ENCODE measurements around the gene AP3M1. TPM values are rescaled to one million over a fixed set of nuclear protein-coding genes. Genes with fewer than 3 reads are reported as not detected.
A peak's percentile ranks its signal among the peaks of the same experiment; 100 is the strongest.
"Not testable (repeated sequence)": the region's sequence is repeated elsewhere in the genome, so short reads cannot be mapped to it uniquely, and the experiment has no call there.

Gene AP3M1
- total RNA-seq, 1 donor from 2014 or later = 30.8 TPM

DNA sequence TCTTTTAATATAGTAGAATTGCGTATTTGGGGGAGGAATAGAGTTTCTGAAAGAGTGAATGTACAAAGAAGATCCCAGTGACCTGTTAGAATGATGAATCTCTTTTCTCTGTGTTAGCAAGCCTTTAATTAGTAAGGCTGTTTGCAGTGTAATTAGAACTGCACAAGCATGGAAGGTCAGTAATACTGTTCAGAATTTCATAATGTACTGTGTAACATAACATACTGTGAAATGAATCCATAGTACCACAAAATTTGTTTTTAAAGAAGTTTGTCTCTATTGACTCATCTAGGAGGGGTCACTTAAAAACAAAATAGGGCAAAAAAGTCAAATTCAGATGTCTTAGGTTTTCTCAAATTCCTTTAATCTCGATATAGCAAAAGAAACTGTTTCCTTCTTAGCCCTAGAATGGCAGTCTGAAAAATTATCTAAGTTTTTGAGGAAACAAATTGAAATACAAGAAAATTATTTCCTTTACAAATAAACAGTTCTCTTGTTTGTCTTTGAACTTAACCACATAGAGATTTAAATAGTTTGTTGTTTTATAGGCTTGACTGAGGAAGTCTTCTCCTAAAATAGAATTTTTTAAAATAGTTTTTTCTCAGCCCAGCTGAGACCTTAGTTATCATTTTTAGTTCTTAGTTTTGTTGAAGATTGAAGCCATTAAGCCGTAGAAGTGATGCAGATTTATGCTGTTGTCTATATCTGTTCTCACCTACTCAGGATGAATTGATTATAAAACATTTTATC is 12.9 kb upstream of the AP3M1 start:
- no peak for DNase-seq (ENCODE audit: low spot score)

GRCh38 chr10:74160013-74160412 is 9.4 kb upstream of the AP3M1 start:
- DNase-seq (ENCODE audit: low spot score) = no peak

DNA sequence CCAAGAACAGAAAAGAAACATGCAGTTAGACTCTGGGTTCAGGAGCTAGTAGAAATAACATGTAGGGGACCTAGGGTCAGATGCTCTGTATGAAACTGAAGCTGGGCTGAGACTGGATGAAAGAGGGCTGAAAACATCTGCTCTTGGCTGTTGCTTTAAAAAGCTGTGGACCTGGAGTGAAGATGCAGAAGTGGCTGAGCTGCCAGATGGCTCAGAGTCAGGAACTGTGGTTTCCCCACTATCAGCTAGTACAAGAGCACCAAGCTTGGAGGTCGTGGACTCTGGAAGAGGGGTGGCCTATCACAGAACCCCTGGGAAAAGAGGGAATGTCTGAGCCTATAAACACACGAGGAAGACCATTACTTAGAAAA is 6.3 kb upstream of the AP3M1 start:
- DNase-seq (ENCODE audit: low spot score) = peak; percentile 55

- DNase-seq (ENCODE audit: low spot score) = no peak
These were observed 3.0 kb upstream of the AP3M1 start for GRCh38 chr10:74153676-74154075.

GRCh38 chr10:74153123-74153522 is 2.5 kb upstream of the AP3M1 start:
- DNase-seq (ENCODE audit: low spot score) = peak; percentile 38

- no peak for DNase-seq (ENCODE audit: low spot score)
These were observed 1.5 kb upstream of the AP3M1 start for GRCh38 chr10:74151879-74152722.

DNA sequence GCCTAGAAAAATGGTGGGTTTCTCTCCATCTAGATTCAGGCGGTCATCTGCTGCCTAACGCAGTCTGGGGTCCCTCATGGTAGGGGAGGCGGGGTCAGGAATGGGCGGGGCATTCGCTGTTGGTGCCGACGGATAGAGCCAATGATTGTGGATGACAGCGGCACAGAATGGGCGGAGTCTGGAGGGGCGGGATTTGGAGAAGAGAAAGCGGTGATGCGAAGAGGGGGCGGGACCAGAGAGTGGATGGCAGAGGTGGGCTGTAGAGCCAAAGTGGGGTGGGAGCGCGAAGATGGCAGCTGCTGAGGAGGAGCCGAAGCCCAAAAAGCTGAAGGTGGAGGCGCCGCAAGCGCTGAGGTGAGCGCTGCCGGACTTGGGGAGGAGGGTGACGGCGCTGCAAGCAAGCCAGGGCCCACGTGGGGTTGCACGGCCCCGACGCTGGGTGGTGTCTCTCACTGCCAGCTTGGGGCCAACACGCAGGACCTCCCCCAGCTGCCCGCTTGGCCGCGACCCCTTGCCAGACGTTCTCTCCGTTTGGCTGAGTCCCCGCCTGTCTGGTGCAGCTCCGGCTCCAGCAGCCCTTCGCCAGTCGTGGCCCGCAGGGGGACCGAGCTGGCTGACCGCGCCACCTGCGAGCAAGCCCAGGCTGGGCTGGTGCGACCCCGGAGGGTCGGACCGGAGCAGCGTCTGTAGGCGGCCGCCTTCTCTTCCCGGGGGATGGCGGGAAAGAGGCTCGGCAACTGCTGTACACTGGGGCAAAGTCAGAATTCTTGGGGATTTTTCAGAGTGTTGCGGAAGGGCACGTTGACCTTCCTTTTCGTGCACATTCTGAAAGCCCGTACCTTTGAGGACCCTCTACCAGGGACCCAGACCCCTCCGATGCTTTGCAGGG is 606 bp upstream of the AP3M1 start, which contains the start of gene ADK:
Gene ADK (plus strand): TSS at position 232 of the 889 bp plus-strand sequence. CDS start 58 bp downstream, at position 290.
- DNase-seq (ENCODE audit: low spot score) = peak; percentile 100

GRCh38 chr10:74146980-74147379 is 3.6 kb downstream of the AP3M1 start:
- not testable (repeated sequence) for DNase-seq (ENCODE audit: low spot score)

DNA sequence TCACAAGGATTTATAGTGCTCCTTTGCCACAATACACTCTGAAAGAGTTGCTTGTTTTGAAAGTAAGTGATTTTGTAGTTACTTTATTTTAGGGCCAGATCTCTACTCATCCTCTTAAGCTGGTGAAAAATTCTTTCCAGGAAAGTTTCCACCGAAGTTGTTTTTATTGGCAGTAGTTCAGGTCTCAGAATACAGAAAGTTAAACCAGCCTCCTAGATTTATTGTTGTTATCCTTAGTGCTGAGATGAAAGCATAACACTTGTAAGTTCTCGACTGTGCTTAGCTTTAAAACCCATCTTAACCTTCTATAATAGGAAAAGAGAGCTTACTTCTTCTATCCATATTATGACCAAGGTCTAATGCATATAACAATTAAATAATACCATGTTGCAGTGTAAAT is 5.5 kb downstream of the AP3M1 start:
- peak; percentile 97 for DNase-seq (ENCODE audit: low spot score)

DNA sequence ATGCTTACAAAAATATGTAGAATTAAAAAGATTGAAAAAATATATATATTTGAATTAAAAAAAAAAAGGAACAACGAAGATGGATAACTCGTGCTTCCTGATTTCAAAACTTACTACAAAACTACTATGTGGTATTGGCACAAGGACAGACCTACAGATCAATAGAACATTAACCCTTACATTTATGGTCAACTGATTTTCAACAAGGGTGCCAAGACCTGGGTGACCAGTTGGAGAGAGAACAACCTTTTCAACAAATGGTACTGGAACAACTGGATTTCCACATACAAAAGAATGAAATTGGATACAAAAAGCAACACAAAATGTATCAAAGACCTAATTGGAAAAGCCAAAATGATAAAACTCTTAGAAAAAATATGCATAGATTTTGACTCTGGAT is 10.1 kb downstream of the AP3M1 start:
- DNase-seq (ENCODE audit: low spot score) = no peak

DNA sequence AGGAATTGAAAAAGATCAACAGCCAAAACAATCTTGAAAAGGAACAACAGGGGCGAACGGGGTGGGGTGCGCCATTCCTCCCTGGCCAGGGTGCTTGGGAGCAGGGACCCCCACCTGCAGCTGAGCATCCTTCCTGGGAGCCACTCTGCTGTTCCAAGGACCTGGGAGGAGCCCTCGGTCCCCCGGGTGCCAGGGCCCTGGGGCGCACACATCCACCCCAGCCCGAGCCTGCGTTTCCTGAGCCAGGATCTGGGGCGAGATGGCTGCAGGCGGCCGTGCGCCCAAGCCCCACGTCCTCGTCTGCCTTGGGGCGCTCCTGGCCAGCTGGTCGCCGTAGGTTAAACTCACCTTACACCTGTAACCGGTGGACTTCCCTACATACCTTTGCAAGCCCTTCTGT is 10.6 kb downstream of the AP3M1 start:
- DNase-seq (ENCODE audit: low spot score) = no peak

GRCh38 chr10:74138596-74138995 is 12.0 kb downstream of the AP3M1 start:
- not testable (repeated sequence) for DNase-seq (ENCODE audit: low spot score)

DNA sequence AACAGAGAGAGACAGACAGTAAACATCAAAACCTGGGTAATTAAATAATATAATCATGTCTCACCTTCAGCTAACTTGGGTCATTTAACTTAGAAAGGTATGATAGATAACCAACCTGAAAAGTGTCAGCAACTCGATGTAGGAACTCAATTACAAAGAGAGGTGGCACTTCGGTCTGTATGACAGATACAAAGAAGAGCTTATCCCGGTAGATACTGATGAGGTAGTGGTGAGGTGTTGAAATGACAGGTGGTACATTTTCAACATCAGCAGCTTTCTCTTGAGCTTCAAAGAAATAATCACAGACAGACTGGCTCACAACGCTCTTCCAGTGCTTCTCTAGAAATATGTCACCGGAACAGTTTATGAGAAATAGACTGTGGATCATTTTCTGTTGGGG is 12.6 kb downstream of the AP3M1 start:
- no peak for DNase-seq (ENCODE audit: low spot score)

DNA sequence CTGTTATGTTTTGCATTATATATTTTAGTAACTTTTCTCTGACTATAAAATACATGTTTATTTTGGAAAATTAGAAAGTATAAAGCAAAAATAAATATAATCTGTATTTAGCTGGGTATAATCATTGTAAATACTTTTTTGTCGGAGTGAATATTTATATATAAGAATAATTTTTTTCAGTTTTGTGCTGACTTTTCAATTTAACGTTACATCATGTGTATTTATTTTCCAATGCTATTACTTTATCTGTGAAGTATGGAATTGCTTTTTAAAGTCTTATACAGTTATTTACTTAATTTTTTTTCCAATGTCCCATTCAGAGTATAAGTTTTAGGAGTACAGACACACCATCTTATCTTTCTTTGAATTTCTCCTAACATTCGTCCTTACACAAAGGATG is 15.2 kb downstream of the AP3M1 start:
- DNase-seq (ENCODE audit: low spot score) = no peak

DNA sequence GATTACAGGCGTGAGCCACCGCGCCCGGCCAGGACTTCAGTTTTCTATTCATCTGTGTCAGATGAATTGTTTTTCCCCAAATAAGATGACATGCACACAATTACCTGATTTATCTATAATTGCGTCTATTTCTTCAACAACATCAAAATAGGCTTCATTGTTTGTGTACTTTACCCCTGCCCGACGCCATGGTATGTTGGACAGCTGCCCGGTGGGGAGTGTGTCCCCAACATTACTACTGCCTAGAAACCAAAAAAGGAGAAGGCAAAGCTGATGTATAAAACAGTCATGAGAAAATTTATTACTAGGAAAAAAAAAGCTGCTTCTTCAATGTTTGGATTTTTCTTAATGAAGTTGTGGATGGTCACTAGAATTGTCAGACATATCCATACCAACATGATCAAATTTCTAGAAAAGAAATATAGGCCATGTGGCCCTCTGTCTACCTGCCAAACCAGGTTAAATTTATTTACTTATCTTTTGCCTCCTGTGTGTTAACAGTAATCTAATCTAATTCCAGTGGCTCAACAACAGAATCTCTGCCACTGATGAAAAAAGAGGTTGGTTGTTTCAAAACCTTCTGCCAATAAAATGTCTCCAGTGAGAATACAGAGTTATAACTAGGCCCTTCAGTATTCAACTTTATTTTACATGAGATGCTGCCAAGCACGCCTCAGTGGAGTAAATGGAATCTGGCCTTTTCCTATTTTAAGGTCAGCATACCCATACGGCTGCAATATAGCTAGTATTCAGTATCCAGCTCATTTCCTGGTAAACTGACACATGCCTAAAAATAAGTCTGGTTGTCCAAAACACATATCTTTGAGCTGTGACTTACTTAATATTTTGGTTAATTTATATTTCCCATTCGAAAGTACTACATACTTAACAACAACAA is 16.5 kb downstream of the AP3M1 start:
- DNase-seq (ENCODE audit: low spot score) = no peak

DNA sequence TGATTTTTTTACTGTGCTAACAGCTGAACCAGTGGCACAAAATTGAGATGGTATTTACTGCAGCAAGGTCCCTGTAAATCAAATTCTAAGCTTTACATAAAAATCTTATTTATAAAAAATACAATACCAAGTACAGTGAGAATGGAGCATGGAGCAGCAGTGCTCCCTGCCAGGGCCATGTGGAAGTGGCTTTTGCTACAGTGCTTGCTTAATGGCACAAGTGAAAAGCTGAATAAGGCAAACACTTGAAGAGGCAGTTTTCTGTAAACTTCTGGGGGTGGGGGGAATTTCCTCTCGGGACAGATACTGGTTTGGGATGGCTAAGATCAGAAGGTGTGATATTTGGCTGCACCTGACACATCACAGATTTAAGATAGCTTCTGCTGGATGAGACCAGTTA is 27.5 kb downstream of the AP3M1 start:
- no peak for DNase-seq (ENCODE audit: low spot score)

DNA sequence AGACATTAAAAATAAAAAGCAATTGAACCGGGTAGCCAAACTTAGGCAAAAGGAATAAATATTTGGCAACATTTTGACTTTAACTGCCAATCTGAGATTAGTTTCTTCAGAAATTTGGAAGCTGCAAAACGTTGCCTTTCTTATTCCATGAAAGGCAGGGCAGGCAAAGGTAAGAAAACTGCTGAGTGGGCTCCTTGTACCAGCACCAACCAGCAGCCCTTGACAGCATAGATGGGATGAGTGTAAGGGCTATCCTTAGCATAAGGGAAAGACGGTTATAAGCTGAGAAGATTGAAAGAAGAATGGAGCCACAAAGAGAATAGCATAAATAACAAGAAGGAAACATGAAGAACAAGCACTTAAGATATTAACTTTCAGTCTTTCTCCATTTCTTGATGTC is 28.6 kb downstream of the AP3M1 start:
- DNase-seq (ENCODE audit: low spot score) = no peak

DNA sequence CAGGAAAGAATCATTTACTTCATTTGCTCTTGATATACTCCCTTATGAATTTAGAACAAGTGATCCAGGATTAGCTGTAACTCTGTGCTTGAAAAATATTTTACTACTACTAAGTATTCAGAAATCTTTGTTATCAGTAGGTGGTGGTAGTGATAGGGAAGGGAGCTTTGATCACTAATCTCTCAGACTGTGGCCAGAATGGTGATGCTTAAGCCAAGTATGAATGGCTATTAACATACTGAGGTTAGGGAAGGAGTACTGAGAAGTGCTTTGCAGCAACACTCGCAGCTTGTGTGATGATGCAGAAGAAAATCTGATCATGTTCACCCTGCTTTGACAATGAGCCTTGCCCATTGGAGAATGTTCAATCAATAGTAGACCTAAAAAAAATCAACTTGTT is 29.3 kb downstream of the AP3M1 start:
- DNase-seq (ENCODE audit: low spot score) = peak; percentile 82

DNA sequence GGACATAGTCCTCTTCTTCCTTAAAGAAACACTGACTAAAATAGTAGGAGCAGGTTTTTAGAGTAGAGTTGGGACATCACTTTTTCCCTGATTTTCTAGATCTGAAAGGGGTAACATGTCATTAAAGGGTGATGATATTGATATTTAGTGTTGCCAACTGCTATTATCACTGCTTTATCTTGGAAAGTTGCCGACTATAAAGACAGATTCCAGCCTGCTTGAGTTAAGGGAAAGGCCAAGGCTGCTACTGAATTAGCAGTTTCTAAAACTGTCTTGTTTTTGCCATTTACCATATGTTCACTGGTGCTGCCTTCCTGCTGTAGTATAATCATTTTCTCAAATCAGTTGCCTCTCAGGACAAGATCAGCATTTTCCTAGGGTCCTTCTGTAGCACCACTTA is 29.7 kb downstream of the AP3M1 start:
- DNase-seq (ENCODE audit: low spot score) = no peak

DNA sequence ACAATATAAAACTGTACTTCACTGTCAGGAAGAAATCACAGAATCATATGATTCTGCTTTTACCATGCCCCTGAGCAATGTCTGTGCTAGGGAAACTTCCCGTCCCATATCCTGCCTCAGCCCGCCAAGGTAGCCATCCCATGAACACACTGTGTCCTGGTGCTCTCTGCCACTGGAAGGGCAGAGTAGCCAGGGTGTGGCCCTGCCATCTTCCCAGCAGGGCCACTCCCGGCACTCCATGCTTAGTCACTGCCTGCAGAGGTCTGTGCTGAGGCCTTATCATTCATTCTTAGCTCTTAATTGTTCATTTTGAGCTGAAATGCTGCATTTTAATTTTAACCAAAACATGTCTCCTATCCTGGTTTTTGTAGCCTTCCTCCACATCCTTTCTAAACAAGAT is 31.8 kb downstream of the AP3M1 start:
- no peak for DNase-seq (ENCODE audit: low spot score)

DNA sequence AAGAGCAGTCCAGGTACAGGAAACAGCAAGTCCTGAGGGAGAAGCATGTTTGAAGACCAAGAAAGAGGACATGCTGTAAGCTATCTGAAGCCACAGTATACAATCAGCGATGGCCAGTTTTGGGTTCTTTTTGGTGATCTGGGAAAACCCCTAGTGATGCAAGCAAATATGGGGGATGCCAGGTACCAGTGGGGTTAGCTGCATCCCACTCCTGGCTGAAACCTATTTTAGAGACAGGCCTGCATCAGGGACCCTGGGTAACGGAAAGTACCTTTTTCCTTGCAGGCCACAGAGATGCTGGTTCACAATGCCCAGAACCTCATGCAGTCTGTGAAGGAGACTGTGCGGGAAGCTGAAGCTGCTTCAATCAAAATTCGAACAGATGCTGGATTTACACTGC is 32.9 kb downstream of the AP3M1 start:
- DNase-seq (ENCODE audit: low spot score) = no peak

Measured in umbilical cord (tissue), 2 donors.